HG02798 (cell line): ENCODE data around the gene UGT2B28.
"Not testable (repeated sequence)": the region's sequence is repeated elsewhere in the genome, so short reads cannot be mapped to it uniquely, and the experiment has no call there.

Experiments
- ATAC-seq: cut with Tn5 transposase; IDR thresholded peaks from one replicate; pipeline ENCODE4 v1.9.1; 2021; ENCODE audit warnings: mild to moderate bottlenecking; ENCODE audit not compliant: unreplicated experiment, poor library complexity

The UGT2B28 gene

GRCh38 chr4:69335485-69335884, 55.2 kb downstream of the UGT2B28 start:
- ATAC-seq = not testable (repeated sequence)

DNA sequence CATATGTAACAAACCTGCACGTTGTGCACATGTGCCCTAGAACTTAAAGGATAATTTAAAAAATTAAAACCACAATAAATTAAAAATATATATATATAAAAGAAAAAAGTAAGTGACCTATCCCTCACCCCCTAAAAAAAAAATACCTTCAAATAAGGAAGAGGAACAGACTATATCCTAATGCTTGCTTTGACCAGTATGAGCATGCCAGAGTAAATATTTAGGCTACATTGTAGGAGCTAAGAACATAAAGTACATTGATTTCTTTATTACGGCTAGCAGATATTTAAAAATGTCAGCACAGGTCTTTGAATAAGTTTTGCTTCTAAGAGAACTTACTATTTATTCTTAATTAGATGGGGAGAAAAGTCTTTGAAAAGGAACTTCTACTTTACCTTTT, 62.8 kb downstream of the UGT2B28 start:
- not testable (repeated sequence) for ATAC-seq

DNA sequence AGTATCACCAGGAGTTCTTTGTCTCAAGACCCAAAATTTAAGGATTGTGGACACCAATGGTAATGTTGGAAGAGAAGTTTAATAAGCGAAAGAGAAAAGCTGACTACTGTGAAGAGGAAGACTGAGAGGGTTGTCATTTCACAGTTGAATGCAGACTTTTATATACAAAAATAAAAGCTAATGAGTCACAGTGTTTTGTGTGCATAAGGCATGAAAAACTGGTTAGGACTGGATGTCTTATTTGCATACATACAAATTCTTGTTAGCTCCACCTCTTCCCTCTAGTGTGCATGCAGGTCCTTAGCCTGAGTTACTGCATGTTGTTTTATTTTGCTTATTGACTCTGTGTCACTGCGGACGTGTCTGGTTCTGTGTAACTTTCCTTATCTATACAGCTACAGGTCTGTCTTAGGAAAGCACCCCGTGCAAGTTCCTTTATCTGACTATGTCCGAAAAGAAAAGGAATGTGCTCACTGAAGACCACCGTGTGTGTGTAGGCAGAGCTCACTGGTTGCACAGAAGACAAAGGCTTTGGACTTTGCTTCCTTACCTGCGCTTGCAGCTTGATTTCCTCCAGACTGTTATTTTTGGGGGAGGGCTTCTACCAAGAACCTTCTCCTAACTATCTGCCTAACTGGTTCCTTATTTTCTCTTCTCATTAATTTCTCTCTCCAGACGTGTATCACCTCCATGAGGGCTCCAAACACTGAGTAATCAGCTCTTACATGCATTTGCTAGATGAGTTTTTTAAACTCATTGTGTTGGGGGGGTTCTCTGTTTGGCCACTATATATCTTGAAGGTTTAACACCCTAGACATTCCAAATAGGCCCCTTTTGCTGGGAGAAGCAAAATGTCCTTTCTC, 63.5 kb downstream of the UGT2B28 start:
- not testable (repeated sequence) for ATAC-seq
